Stimulated activated CD4-positive, alpha-beta T cell treated with anti-CD3 and anti-CD28 coated beads, Interleukin-12 subunit alpha, Interleukin-12 subunit beta, amount 100 ng/mL, for 48 hours (primary cell): ENCODE results near the gene RNF144B.
"Not testable (repeated sequence)": the region's sequence is repeated elsewhere in the genome, so short reads cannot be mapped to it uniquely, and the experiment has no call there.

ENCODE experiments used
- DNase-seq, 3 donors: peaks; one replicate each; pipeline ENCODE4 v3.0.0-alpha.2; 2020; ENCODE audit warnings: low read depth in 2 of 3, low spot score in 1 of 3

The RNF144B gene

DNA sequence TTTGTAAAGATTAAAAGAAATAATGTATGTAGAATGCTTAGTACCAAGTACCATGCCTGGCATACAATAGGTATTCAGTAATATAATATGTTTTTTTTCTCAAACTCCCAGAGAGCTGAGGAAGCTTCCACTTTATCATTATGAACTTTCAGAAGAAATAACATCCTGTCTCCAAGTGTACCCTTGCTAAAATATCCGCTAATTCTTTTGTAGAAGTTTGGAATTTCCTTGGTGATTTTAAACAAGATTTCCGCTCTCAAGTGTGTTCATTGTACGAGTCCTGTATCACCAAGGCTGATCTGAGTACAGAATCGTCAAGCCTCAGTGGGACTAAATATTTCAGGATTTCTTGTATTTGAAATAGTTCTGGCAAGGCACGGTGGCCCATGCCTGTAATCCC lies 16.1 kb upstream of the RNF144B start:
- no peak for DNase-seq

DNA sequence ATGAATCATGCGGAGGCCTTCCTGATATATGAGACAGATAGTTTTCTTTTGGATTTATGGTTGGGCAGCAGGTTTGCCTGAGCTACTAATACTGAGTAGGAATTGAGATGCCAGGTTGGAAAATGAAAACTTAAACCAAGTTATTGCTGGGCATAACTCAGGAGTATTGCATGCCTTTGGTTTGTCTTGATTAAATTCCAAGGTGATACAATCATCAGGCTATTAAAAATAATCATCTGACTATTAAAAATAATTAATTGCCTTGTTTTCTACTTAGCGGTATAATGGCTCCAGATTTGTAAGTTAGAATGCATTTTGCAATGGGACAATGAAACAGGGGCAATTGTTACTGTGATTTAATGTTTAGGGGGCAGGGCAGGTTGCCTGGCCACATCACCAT lies 15.5 kb upstream of the RNF144B start:
- no peak for DNase-seq

DNA sequence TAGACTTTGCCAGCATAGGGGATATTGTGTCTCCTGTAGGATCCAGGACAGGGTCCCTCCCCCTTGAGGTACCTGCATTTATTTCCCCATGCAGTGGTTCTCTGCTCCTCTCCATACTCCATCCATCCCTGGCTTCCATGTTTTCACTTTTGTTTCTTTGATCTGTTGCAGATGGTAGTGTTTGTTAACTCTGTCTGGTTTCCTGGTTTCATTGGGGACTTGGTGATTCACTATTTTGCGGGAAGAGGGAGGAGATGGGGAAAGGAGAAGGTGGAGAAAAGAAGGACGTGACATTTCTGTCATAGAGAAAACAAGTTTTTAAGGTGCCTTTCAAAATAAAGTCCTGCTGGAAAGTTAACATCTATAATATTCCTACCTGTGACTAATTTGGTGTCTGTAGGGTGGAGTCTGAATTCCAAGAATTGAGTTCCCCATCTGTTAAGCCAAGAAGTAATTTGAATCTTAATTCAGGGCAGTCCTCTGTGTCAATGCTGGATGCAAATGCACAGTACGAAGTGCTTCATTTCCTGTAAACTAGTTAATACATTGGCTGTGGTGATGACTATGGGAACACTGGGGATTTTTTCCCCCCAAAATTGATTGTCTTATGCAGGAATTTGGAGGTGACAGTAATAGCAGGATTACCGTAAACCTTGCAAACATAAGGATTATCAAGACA lies 6.9 kb upstream of the RNF144B start:
- DNase-seq, result no peak

DNA sequence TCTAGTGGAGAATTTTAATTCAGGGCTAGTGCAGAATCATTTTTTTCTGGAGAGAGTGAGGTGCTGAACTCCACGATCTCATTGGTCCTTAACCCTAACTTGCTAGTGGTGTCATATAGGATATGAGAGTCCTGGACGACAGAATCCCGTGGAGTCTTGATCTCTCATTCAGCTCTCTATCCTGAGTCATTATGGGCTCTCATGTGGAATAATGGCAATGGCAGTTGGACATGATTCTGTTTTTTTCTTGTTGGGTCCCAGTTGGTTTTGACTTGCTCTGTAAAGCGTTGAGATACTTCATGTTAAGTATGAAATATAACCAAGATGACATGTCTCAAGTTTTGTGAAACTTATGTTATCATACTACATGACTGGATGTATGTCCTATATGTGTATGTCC lies 6.3 kb upstream of the RNF144B start:
- DNase-seq, result no peak

DNA sequence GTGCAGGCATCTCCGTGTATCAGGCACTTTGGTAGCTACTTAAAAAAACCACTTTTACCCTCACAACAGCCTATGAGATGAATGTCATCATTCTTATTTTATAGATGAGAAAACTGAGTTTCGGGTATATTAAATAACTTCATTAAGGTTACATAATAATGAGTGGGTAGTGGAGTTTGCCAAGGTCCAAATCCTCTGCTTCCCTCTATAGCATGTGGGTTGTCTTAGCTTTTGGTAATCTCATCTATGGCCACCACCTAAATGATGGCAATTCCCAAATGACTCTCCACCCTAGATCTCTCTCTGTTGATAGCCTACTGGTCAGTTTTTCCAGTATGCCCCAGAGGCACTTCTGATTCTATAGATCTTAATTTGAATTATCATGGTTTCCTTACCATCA lies 3.7 kb upstream of the RNF144B start:
- DNase-seq, result no peak

DNA sequence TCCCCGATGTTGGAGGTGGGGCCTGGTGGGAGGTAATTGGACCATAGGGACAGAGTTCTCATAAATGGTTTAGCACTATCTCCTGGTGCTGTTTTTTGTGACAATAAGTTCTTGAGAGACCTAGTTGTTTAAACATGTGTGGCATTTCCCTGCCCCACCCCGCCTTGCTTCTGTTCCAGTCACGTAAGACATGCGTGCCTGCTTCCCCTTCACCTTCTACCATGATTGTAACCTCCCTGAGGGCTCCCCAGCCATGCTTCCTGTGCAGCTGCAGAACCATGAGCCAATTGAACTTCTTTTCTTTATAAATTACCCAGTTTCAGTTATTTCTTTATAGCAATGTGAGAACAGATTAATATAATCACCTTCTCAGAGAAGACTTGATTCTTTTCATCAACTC lies 2.5 kb upstream of the RNF144B start:
- no peak for DNase-seq

DNA sequence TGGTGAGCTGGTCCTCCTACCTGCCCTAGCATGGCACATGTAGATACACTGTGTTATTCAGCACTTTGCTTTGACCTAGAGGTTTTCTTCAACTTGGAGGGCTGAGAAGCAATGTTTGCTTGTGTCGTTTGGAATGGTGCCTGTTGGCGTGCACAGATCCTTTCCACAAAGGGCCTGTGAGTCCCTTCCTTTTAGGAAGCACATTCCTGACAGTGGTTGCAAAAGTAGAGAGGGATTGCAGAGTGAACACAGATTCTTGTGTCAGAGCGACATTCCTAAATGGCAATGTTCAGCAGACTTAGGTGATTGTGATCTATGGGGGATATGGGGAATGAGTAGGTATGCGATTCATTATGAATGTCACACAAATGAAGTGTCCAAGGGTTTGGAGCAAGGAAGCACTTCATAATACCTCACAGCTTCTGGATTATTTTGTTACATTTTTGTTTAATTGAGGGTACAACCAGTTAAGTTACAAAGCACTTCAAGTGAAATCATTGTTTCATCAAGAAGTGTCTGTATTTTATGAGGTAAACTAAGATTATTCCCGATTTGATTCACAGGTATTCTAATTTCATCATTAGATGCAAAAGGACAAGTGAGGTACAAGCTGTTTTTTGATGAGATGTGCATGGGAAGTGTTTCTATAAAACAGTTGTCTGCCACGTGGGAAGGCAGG lies 713 bp upstream of the RNF144B start:
- no peak for DNase-seq

DNA sequence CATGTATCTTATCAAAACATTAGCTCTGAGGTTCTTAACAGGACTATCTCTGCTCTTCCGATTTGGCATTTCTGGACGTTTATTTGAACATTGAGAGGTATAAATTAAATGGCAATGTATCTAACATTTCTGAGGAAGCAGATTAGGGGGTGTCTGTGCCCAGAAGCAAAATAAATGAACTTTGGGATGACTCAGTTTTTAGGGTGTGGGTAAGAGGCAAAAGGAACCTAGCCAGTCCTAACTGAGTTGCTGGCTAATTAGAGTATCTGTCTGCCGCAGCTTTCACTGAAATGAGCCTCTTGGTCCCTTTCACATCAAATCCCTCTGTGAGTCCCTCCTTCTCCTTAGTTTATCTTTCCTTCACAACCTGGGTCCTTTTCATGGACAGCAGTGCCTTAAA lies 1.1 kb downstream of the RNF144B start:
- no peak for DNase-seq

DNA sequence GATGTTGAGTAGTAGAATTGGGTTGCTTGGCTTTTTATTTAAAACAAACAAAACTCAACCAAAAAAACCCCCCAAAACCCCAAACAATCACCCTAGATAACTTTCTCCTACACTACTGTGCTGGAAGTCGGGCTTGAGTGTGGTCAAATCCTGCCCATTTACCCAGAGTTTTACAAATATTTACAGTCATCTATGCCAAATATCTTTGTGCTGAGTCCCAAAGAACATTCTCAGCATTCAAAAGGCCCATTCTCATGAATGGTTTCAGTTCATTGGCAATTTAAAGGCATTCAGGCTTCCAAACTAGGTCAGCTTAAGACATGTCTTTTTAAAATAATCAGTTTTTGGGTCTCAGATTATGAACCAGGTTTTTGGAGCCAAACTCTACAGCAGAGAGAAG lies 1.8 kb downstream of the RNF144B start:
- no peak for DNase-seq

DNA sequence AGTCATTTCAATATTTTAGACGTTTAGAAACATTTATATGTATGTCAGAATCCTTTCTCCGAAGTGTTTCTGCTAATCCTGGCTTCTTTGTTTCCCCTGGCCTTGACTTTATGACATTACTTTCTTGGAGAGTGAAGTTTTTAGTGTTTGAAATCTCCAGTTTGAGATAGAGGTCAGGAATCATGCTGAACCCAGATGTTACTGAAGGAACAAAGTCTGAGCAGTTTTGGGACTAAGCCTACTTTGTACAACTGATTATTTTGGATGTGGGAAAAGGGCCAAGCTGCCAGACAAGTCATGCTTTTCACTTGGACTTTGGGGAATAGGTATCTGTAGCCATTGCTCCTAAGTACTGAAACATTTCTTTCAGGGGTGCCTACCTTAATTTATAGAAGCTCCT lies 2.3 kb downstream of the RNF144B start:
- no peak for DNase-seq

DNA sequence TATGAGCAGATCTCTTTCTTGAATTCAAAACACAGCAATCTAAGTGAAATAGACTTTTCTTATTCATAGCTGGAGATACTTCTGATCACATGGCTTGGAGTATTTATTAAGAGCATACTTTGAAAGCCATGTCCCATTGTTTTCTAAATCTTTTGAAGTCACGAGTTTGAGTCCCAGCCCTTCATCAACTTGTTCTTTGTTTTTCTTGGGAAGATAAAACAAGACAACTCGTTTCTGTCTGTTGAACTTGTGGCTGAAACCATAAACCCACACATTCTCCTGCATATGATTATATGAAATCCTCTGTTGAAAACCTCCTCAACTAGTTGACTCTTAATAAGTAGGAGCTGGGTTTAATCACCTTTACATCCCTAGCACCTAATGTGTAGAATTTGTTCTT lies 3.3 kb downstream of the RNF144B start:
- DNase-seq, result no peak

DNA sequence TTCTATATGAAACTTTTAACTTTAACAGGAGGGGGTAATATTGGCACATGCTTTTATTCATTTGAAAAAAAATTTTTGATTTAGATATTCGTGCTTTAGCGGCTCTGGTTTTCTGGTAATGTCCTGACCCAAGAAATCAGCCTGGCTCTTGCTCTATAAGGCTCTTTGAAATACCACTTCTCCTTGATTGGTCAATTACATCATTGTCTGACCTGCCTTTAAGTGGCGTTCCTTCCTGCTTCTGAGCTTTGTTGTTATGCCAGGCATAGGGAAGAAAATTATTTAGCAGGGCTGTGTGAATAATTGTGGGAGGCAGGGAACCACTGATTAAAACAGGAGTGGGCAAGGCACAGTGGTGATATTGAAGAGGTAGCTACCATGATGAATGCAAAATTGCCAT lies 3.9 kb downstream of the RNF144B start:
- no peak for DNase-seq

DNA sequence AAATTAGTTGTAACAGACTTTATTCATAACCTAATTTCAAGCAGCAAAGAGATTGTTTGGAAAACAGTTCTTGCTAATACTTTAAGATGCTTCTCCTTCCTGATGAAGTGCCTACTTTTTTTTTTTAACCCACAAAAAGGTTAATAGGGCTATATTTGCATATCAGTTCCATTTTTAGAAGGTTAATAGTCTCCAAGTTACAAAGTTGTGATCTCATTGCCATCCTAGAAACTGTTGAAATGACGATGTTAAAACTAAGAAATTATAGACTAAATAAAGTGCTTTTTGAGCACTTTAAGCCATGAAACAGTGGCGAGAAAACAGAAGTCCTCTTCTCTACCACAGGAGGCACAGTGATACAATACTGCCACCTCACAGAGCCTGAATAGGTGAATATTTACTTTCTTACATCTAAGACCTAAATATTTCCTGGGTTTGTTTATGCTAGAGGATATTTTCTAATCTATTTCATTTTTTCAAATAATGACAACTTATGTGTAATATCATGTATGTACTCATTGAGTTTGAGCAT lies 5.3 kb downstream of the RNF144B start:
- no peak for DNase-seq

DNA sequence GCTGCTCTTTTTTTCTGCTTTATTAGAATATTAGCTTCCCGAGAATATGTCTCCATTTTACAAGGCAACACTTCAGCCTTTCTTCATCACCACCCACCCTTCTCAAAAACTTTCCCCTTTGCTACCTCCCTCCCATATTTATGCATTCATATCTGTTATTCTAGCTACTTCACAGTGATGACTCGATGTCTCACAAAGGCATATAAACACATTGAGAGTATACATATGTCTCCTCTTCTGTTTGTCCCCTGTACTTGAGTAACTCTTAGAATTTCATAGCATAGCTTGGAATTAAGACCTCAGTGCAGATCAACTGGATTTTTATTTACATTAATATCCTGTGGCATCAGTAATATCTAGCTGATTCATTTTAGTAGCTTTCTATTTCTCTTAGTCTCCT lies 6.5 kb downstream of the RNF144B start:
- DNase-seq, result no peak

DNA sequence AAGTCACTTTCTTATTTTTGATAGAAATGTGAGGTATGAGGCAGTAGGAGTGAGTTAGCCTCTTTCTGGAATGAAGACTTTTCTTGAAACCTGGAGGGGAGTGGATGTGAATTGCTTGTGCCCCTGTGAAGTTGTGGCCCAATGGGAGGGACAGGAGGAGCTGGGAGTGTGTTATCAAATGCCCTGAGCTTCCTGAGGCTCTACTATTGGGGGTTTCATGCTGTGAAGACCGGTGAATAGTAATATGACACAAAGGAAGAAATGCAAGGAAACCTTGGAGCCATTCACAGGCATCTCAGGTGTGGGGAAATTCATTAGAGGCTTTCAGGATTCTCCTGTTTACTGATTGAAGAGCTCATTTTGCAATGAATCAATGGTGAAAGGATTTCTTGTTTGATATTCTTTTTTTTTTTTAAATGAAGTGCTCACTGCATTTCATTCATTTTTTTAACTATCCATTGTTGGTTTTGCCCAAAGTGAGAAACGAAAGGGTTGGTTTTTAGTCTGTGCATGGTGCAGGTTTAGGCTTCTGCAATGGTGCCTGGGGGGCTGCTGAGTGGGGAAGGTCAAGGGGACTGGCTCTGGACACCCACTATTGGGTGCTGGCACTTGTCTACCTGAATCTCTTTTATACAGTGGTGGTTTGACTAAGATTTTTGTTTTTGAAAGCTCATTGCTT lies 8.2 kb downstream of the RNF144B start:
- DNase-seq, result no peak

DNA sequence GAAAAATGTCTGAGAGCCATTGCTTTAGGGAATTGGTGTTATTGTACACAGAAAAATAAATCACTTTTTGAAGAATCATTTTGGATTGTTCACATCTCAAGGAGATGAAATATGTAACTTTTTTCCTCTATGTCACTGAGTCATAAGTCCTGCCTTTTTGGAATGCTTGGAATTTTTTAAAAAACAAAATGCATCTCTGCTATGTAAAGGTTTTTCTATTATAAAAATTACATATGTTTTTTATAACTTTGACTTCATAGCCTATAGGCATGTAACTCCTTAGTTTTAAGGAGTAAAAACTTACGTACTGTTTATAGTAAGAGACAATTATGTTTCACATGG lies 8.7 kb downstream of the RNF144B start:
- no peak for DNase-seq

DNA sequence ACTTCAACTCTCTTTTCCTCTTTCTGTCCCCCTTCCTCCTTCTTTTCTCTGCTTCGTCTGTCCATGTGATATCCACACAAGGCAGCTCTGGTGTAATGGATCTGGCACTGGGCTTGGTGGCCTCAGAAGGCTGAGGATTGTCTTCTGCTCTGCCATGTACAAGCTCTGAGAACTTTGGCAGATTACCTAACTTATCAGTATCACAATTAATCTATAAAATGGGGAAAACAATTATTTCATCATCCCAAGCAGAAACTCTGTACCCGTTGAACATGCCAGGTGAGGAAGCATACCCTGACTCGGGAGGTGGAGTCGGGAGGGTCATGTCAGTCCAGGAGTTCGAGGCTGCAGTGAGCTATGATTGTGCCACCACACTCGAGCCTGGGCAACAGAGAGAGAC lies 10.6 kb downstream of the RNF144B start:
- DNase-seq, result no peak

DNA sequence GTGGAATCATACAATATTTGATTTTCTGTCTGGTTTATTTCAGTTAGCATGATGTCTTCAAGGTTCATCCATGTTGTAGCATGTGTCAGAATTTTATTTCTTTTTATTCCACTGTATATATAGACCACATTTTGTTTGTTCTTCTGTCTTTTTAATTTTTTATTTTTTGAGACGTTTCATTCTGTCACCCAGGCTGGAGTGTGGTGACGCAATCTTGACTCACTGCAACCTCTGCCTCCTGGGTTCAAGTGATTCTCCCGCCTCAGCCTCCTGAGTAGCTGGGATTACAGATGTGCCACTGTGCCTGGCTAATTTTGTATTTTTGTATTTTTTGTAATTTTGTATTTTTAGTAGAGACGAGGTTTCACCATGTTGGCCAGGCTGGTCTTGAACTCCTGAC lies 11.1 kb downstream of the RNF144B start:
- DNase-seq, result not testable (repeated sequence)

DNA sequence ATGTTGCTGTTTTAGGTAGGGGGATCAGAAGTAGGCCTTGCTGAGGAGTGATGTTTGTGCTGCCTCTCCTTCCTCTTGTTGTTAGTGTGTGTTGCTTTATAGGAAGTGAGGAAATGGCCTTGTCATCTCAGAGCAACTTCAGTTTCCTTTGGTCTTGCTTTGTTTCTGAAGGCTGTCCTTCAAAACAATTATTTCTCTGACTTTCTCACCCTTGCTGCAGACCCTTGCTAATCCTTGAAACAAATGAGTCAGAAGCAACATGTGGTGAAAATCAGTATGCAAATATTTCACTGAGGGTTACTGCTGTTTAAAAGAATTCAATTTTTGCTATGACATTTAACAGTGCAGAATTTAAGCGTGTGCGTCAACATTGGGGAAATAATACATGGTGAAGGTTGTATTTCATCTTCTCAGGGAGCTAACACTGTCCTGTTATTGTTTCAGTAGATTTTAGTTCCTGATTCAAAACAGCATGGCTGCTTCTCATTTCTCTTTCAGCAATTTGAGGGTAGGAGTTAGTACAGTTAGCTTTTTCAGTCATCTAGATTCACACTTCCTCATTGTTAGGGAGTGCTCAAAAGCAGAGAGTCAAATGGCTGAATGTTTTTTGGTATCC lies 13.8 kb downstream of the RNF144B start:
- no peak for DNase-seq

DNA sequence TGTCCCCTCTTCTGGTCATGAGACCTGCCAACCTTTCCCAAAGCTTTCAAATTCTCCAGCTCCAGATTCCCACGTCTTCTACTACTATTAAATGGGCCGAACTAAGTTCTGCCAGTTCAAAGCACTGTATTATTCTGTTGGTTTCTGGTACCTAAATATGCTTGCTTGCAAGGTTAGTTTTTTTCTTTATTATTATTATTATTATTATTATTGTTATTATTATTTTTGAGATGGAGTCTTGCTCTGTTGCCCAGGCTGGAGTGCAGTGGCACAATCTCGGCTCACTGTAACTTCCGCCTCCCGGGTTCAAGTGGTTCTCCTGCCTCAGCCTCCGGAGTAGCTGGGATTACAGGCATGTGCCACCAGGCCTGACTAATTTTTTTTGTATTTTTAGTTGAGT lies 17.8 kb downstream of the RNF144B start:
- not testable (repeated sequence) for DNase-seq

DNA sequence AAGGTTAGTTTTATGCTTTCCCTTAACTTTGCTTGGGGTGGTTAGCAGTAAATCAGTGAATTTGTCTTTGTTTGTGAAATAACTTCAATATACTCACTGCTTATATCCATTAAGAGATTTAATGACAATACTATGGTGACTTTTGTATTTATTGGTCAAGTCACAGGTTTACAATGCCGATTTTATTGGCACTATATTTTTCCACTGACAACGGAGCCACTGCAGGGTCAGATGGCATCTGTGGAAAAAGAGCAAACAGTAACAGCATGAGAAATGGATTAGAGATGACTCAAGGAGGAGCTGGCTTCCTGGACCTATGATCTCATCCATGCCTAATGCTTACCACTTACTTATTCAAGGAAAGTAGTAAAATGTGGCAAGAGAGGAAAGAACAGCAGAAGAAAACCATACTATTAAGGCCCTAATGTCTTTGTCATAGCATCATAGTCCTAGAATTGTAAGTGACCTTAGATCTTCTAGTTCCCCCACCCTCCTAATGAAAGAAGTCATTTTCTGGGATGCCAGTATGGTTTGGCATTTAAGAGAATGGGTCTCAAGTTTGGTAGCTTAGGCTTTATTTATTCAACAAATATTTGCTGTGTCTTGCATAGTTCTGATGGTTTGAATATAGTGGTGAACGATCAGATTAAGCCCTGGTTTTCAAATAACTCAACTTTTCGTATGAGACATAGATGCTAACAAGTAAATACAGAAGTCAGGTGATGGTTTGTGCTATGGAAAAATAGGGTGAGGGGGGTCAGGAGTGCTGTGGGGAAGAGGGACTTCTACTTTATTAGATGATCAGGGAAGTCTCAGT lies 18.5 kb downstream of the RNF144B start:
- DNase-seq, result no peak
